Ascending aorta (tissue), 2 donors: ENCODE measurements around the gene DCHS1. TPM values are rescaled to one million over a fixed set of nuclear protein-coding genes. Genes with fewer than 3 reads are reported as not detected.

Source experiments
- DNase-seq, 2 donors: peaks; one replicate each; pipeline ENCODE4 v3.0.0-alpha.2; 2019; ENCODE audit warnings: low spot score in 2 of 2
- H3K27ac ChIP-seq, 2 donors: fragments of 200-600 bp; sonication (generic); one replicate each; pipeline ENCODE4 v1.5.1; 2016 to 2017; ENCODE audit warnings: mild to moderate bottlenecking in 1 of 2
- H3K27me3 ChIP-seq: fragments of 200-600 bp; sonication (generic); one replicate; pipeline ENCODE4 v1.5.1; 2017
- H3K36me3 ChIP-seq, 2 donors: fragments of 200-600 bp; sonication (generic); one replicate each; pipeline ENCODE4 v1.5.1; 2016
- H3K4me1 ChIP-seq, 2 donors: fragments of 200-600 bp; sonication (generic); one replicate each; pipeline ENCODE4 v1.5.1; 2016 to 2017; ENCODE audit warnings: mild to moderate bottlenecking in 1 of 2
- H3K4me3 ChIP-seq, 2 donors: fragments of 200-600 bp; sonication (generic); one replicate each; pipeline ENCODE4 v1.5.1; 2016 to 2017; ENCODE audit warnings: mild to moderate bottlenecking in 1 of 2
- H3K9me3 ChIP-seq, 2 donors: fragments of 200-600 bp; sonication (generic); one replicate each; pipeline ENCODE4 v1.5.1; 2016
- intact Hi-C: fragments of 100-400 bp; cut with DNase I; formaldehyde crosslinking; loops from one replicate; pipeline ENCODE4 v1.15.1; 2023
- total RNA-seq: library from RNA; depleted of rRNA; stranded (reverse); fragments of >200 nt; gene quantifications from one replicate; pipeline ENCODE4 v1.1.0, GENCODE V29; 2016
- TF ChIP-seq, protein P1 (sequence below), 3 experiments: fragments of 200-600 bp in 2 of 3; fragments of 450-650 bp in 1 of 3; sonication (generic) in 2 of 3; IDR thresholded peaks; one replicate each; pipeline ENCODE4 v1.5.1; 2016 to 2019; ENCODE audit warnings: antibody characterized with exemption in 3 of 3, mild to moderate bottlenecking in 1 of 3, moderate library complexity in 1 of 3

DCHS1 gene
- total RNA-seq, 1 donor from 2014 or later = 58.0 TPM

DNA sequence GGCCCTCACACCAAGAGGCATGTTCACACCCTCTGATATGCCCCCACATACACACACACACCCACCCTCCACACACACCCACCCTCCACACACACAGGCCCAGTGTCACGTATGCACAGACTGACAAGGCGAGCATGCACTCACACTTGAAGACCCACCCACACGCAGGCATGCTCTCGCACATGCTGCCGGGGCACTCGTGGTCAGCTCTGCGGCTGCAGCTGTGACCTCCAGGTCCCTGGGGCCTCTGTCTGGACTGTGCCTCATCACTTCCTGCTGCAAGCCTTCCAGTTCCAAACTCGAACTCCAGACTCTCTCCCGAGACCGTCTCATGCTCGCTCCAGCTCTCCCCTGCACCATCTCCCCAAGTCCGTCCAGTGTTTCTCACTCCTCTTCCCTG lies 9.5 kb downstream of the DCHS1 start:
- Histone ChIP-seq H3K27ac (peak overlapping the region; percentile 78 to 82), H3K4me1 (peaks cover 14 to 26% of the 10 kb centered on the region in 2 donors), H3K36me3 (peaks cover under 1 to 3% of the 10 kb centered on the region in 2 donors), H3K9me3 (no peaks in the 10 kb centered on the region), H3K27me3 (no peaks in the 10 kb centered on the region), H3K4me3 (peak overlapping the region in 1 of 2 donors; percentile 18)
- DNase-seq = peak in 1 of 2 donors; percentile 79
- intact Hi-C loops = no loop called here
- TF ChIP-seq, protein P1, sequence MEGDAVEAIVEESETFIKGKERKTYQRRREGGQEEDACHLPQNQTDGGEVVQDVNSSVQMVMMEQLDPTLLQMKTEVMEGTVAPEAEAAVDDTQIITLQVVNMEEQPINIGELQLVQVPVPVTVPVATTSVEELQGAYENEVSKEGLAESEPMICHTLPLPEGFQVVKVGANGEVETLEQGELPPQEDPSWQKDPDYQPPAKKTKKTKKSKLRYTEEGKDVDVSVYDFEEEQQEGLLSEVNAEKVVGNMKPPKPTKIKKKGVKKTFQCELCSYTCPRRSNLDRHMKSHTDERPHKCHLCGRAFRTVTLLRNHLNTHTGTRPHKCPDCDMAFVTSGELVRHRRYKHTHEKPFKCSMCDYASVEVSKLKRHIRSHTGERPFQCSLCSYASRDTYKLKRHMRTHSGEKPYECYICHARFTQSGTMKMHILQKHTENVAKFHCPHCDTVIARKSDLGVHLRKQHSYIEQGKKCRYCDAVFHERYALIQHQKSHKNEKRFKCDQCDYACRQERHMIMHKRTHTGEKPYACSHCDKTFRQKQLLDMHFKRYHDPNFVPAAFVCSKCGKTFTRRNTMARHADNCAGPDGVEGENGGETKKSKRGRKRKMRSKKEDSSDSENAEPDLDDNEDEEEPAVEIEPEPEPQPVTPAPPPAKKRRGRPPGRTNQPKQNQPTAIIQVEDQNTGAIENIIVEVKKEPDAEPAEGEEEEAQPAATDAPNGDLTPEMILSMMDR (IDR thresholded peaks at IDR 0.05) = no peak

GRCh38 chr11:6642957-6643356 lies 12.7 kb downstream of the DCHS1 start:
- no peaks in the 10 kb centered on the region for H3K27me3 ChIP-seq
- intact Hi-C loops = no loop called here
- H3K9me3 ChIP-seq = no peaks in the 10 kb centered on the region
- peak in 1 of 2 donors; percentile 37 for DNase-seq
- H3K4me1 ChIP-seq = peaks cover 25 to 40% of the 10 kb centered on the region in 2 donors
- no peak overlapping the region for H3K4me3 ChIP-seq
- TF ChIP-seq, protein P1 (IDR thresholded peaks at IDR 0.05) = no peak
- H3K36me3 ChIP-seq = peaks cover 20 to 21% of the 10 kb centered on the region in 2 donors
- H3K27ac ChIP-seq = no peak overlapping the region

DNA sequence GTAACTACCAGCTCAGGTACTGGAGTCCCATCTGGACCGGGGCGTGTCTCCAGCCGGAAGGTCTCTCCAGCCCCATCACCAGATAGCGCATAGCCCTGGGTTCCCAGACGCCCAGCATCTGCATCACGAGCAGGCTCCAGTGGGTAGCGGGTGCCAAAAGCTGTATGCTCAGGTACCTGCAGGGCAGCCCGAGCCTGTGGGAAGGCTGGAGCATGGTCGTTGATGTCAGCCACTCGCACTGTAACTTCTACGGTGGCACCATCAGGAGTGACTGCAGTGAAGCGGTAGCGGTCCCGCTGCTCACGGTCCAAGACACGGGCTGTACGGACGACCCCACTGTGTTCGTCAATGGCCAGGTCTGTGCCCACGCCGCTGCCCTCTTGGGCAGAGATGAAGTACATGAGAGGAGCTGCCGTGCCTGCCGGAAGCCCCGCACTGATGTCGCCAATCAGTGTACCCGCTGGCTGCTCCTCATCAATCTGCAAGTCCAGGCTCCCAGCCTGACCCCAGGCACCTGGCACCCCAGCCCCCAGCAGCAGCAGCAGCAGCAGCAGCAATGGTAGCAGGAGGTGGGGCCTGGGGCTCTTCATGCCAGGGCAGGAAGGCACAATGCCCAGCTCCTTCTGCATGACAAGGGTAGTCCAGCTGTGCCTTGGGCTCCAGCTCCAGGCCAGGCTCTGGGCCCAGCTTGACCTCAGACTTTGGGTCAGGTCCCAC lies 14.5 kb downstream of the DCHS1 start:
- intact Hi-C loops = no loop called here
- TF ChIP-seq, protein P1 (IDR thresholded peaks at IDR 0.05) = no peak
- Histone ChIP-seq H3K27ac (no peak overlapping the region), H3K36me3 (peaks cover 20 to 21% of the 10 kb centered on the region in 2 donors), H3K4me1 (peaks cover 13 to 38% of the 10 kb centered on the region in 2 donors), H3K4me3 (no peak overlapping the region), H3K27me3 (no peaks in the 10 kb centered on the region), H3K9me3 (no peaks in the 10 kb centered on the region)
- DNase-seq = peak in 1 of 2 donors; percentile 53

- Histone ChIP-seq H3K4me1 (peaks cover 12 to 33% of the 10 kb centered on the region in 2 donors), H3K27ac (no peak overlapping the region), H3K27me3 (no peaks in the 10 kb centered on the region), H3K9me3 (no peaks in the 10 kb centered on the region), H3K4me3 (no peak overlapping the region), H3K36me3 (peaks cover 20 to 21% of the 10 kb centered on the region in 2 donors)
- intact Hi-C loops = no loop called here
- DNase-seq = peak in 1 of 2 donors; percentile 56
- TF ChIP-seq, protein P1 (IDR thresholded peaks at IDR 0.05) = no peak
Observed at GRCh38 chr11:6640036-6640984, 15.3 kb downstream of the DCHS1 start.

DNA sequence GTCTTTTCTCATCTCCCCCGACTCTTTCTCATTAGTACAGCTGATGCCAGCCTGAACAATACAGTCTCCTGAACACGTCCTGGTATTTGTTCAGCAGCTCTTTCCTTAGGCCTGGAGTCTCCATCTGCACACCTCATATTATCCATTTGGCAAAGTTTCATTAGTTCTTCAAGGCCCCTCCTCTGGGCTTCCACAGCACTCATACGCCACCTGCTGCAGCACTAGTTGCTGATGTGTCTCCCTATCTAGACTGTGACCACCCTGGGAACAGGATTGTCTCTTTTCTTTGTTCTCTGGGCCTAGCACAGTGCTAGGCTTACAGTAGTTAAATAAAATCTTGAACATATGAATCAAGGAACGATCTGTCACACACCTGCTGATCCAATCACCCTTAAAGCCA lies 17.2 kb downstream of the DCHS1 start:
- TF ChIP-seq, protein P1 (IDR thresholded peaks at IDR 0.05) = no peak
- Histone ChIP-seq H3K4me3 (no peak overlapping the region), H3K27ac (peak overlapping the region; percentile 27 to 38), H3K4me1 (peaks cover 14 to 38% of the 10 kb centered on the region in 2 donors), H3K36me3 (peaks cover 24 to 28% of the 10 kb centered on the region in 2 donors), H3K9me3 (no peaks in the 10 kb centered on the region), H3K27me3 (no peaks in the 10 kb centered on the region)
- DNase-seq = no peak
- intact Hi-C loops = loop anchor here (5.0 kb wide), 1 partner anchor 34 kb away; no protein-coding TSS in a partner anchor
